Trophoblast cell (in vitro differentiated cells and primary cell): Measurements from ENCODE around the gene USP17L18.
A peak's percentile ranks its signal among the peaks of the same experiment; 100 is the strongest.
"Not testable (repeated sequence)": the region's sequence is repeated elsewhere in the genome, so short reads cannot be mapped to it uniquely, and the experiment has no call there.

ENCODE experiments used
- DNase-seq, 2 donors: peaks; one replicate each; pipeline ENCODE4 v3.0.0-alpha.2; 2016
- H2AFZ ChIP-seq: 2 replicates; pipeline ENCODE4 v1.6.1; 2013; ENCODE audit warnings: low read length, moderate library complexity, mild to moderate bottlenecking; ENCODE audit not compliant: insufficient read depth, poor library complexity
- H2AK5ac ChIP-seq: 2 replicates; pipeline ENCODE4 v1.6.1; 2013; ENCODE audit warnings: mild to moderate bottlenecking, low read length
- H2BK120ac ChIP-seq: 2 replicates; pipeline ENCODE4 v1.6.1; 2013; ENCODE audit warnings: low read length, mild to moderate bottlenecking, moderate library complexity; ENCODE audit not compliant: insufficient read depth, poor library complexity
- H2BK12ac ChIP-seq: 2 replicates; pipeline ENCODE4 v1.6.1; 2013; ENCODE audit warnings: mild to moderate bottlenecking, low read length, moderate library complexity
- H2BK5ac ChIP-seq: 2 replicates; pipeline ENCODE4 v1.6.1; 2013; ENCODE audit warnings: low read length, low read depth, moderate library complexity, mild to moderate bottlenecking; ENCODE audit not compliant: poor library complexity
- H3K14ac ChIP-seq: 2 replicates; pipeline ENCODE4 v1.6.1; 2013; ENCODE audit warnings: mild to moderate bottlenecking, low read length
- H3K18ac ChIP-seq: 2 replicates; pipeline ENCODE4 v1.6.1; 2013; ENCODE audit warnings: mild to moderate bottlenecking, low read length
- H3K23ac ChIP-seq: 2 replicates; pipeline ENCODE4 v1.6.1; 2013; ENCODE audit warnings: low read length
- H3K27ac ChIP-seq: 2 replicates; pipeline ENCODE4 v1.5.1; 2013; ENCODE audit warnings: low read depth, mild to moderate bottlenecking, inconsistent platforms, low read length, moderate library complexity
- H3K27me3 ChIP-seq: 2 replicates; pipeline ENCODE4 v1.6.1; 2013; ENCODE audit warnings: inconsistent platforms, mild to moderate bottlenecking, low read length, moderate library complexity; ENCODE audit not compliant: insufficient read depth
- H3K36me3 ChIP-seq, 2 experiments: 1 replicate in 1 of 2; 2 replicates in 1 of 2; pipeline ENCODE4 v1.6.1; 2013; ENCODE audit warnings: low read length in 2 of 2, mild to moderate bottlenecking in 2 of 2, moderate library complexity in 1 of 2; ENCODE audit not compliant: insufficient read depth in 2 of 2, control insufficient read depth in 1 of 2
- H3K4ac ChIP-seq: 2 replicates; pipeline ENCODE4 v1.6.1; 2013; ENCODE audit warnings: low read depth, mild to moderate bottlenecking, low read length, moderate library complexity
- H3K4me1 ChIP-seq, 2 experiments: 1 replicate in 1 of 2; 2 replicates in 1 of 2; pipeline ENCODE4 v1.6.1; 2013; ENCODE audit warnings: low read length in 2 of 2, mild to moderate bottlenecking in 2 of 2, moderate library complexity in 1 of 2; ENCODE audit not compliant: insufficient read depth in 2 of 2, control insufficient read depth in 1 of 2
- H3K4me2 ChIP-seq: 2 replicates; pipeline ENCODE4 v1.6.1; 2013; ENCODE audit warnings: inconsistent platforms, mild to moderate bottlenecking, low read length, moderate library complexity
- H3K4me3 ChIP-seq: 2 replicates; pipeline ENCODE4 v1.5.1; 2013; ENCODE audit warnings: mild to moderate bottlenecking, low read depth, low read length, inconsistent platforms
- H3K79me1 ChIP-seq: one replicate; pipeline ENCODE4 v1.6.1; 2013; ENCODE audit warnings: low read length
- H3K79me2 ChIP-seq: 2 replicates; pipeline ENCODE4 v1.6.1; 2013; ENCODE audit warnings: low read length, mild to moderate bottlenecking; ENCODE audit not compliant: control insufficient read depth, insufficient read depth, poor library complexity
- H3K9ac ChIP-seq: 2 replicates; pipeline ENCODE4 v1.6.1; 2013; ENCODE audit warnings: mild to moderate bottlenecking, low read length
- H3K9me3 ChIP-seq: 2 replicates; pipeline ENCODE4 v1.6.1; 2013; ENCODE audit warnings: low read depth, mild to moderate bottlenecking, control low read depth, inconsistent platforms, low read length; ENCODE audit not compliant: insufficient read depth
- H4K12ac ChIP-seq: 2 replicates; pipeline ENCODE4 v1.6.1; 2013; ENCODE audit warnings: low read depth, mild to moderate bottlenecking, low read length, moderate library complexity
- H4K8ac ChIP-seq: 2 replicates; pipeline ENCODE4 v1.6.1; 2013; ENCODE audit warnings: low read depth, mild to moderate bottlenecking, low read length, moderate library complexity
- H4K91ac ChIP-seq: one replicate; pipeline ENCODE4 v1.6.1; 2013; ENCODE audit warnings: low read depth, mild to moderate bottlenecking, low read length, moderate library complexity
- WGBS: extraction: QIAGEN DNeasy Blood & Tissue Kit; methylation state at CpG from one replicate; pipeline ENCODE4 v1.1.7; 2013; ENCODE audit warnings: missing lambda C conversion rate; ENCODE audit not compliant: insufficient read length, insufficient coverage; ENCODE audit errors: extremely low coverage; 5-methylcytosine and 5-hydroxymethylcytosine counted together

USP17L18 gene

GRCh38 chr4:9238461-9238860 is 10.0 kb upstream of the USP17L18 start:
- not testable (repeated sequence) for H3K79me2 ChIP-seq, H2AFZ ChIP-seq, H4K8ac ChIP-seq, H3K4me1 ChIP-seq, H3K14ac ChIP-seq, H2AK5ac ChIP-seq, H3K27me3 ChIP-seq, H4K91ac ChIP-seq, H3K9me3 ChIP-seq, H3K9ac ChIP-seq, H2BK12ac ChIP-seq, H3K36me3 ChIP-seq, H3K4me2 ChIP-seq, H3K23ac ChIP-seq, H3K27ac ChIP-seq, H3K4ac ChIP-seq, H3K79me1 ChIP-seq, H4K12ac ChIP-seq, H2BK120ac ChIP-seq, H2BK5ac ChIP-seq, H3K18ac ChIP-seq
- H3K4me3 ChIP-seq: peak overlapping the region; percentile 21
- peak; percentile 0 for DNase-seq
- WGBS: 100% methylated on average over 2 of the region's 12 CpGs

DNA sequence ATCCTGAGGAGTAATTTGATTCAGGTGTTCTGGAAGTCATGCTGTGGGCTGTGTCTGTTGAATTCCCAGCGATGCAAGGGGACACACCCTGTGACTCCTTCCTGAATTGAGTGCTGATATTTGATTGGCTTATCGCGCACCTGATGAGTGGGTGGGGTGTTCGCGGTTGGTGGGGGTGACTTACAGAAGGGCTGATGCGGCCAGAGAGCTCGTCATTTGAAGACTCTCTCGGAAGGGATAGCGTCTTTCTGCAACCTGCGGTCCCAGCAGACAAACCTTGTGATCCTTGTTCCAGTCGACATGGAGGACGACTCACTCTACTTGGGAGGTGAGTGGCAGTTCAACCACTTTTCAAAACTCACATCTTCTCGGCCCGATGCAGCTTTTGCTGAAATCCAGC is 4.9 kb upstream of the USP17L18 start, which contains the start of gene USP17L17:
Gene USP17L17, plus strand, starts transcription at position 301 of the 400 bp plus-strand sequence. Its CDS starts 0 bp downstream, at position 301.
- DNase-seq, H3K9me3 ChIP-seq, H3K4me2 ChIP-seq, H4K12ac ChIP-seq, H3K4me3 ChIP-seq, H4K8ac ChIP-seq, H2AK5ac ChIP-seq, H3K18ac ChIP-seq, H3K9ac ChIP-seq, H3K79me1 ChIP-seq, H3K36me3 ChIP-seq, H4K91ac ChIP-seq, H2BK12ac ChIP-seq, H2BK5ac ChIP-seq, H3K14ac ChIP-seq, H3K27ac ChIP-seq, H3K23ac ChIP-seq, H2AFZ ChIP-seq, H3K79me2 ChIP-seq, H3K4ac ChIP-seq, H3K27me3 ChIP-seq, H2BK120ac ChIP-seq, H3K4me1 ChIP-seq: not testable (repeated sequence)
- no CpG with 5 or more reads among the region's 14 CpGs for WGBS

GRCh38 chr4:9253078-9253477 is 4.6 kb downstream of the USP17L18 start, which contains the start of gene USP17L19:
USP17L19 (plus strand) TSS chr4:9253378; CDS start chr4:9253378, 0 bp downstream.
- not testable (repeated sequence) for H3K14ac ChIP-seq, H3K9ac ChIP-seq, H2BK5ac ChIP-seq, H2BK12ac ChIP-seq, H3K79me2 ChIP-seq, H4K91ac ChIP-seq, H3K9me3 ChIP-seq, H3K4me2 ChIP-seq, H2BK120ac ChIP-seq, H4K8ac ChIP-seq, H2AFZ ChIP-seq, H4K12ac ChIP-seq, H3K4me1 ChIP-seq, H3K4me3 ChIP-seq, DNase-seq, H3K27me3 ChIP-seq, H2AK5ac ChIP-seq, H3K27ac ChIP-seq, H3K79me1 ChIP-seq, H3K36me3 ChIP-seq, H3K4ac ChIP-seq, H3K23ac ChIP-seq, H3K18ac ChIP-seq
- no CpG with 5 or more reads among the region's 13 CpGs for WGBS

DNA sequence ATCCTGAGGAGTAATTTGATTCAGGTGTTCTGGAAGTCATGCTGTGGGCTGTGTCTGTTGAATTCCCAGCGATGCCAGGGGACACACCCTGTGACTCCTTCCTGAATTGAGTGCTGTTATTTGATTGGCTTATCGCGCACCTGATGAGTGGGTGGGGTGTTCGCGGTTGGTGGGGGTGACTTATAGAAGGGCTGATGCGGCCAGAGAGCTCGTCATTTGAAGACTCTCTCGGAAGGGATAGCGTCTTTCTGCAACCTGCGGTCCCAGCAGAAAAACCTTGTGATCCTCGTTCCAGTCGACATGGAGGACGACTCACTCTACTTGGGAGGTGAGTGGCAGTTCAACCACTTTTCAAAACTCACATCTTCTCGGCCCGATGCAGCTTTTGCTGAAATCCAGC is 9.4 kb downstream of the USP17L18 start, which contains the start of gene USP17L20:
Gene USP17L20, plus strand, starts transcription at position 301 of the 400 bp plus-strand sequence. Its CDS starts 0 bp downstream, at position 301.
- not testable (repeated sequence) for H3K79me2 ChIP-seq, H3K36me3 ChIP-seq, H3K4me1 ChIP-seq, H3K23ac ChIP-seq, H3K14ac ChIP-seq, H3K79me1 ChIP-seq, H4K91ac ChIP-seq, H3K9ac ChIP-seq, H3K9me3 ChIP-seq, H3K18ac ChIP-seq, DNase-seq, H4K12ac ChIP-seq, H3K4me3 ChIP-seq, H2AK5ac ChIP-seq, H2BK120ac ChIP-seq, H2BK5ac ChIP-seq, H2AFZ ChIP-seq, H3K4ac ChIP-seq, H4K8ac ChIP-seq, H2BK12ac ChIP-seq, H3K27me3 ChIP-seq, H3K27ac ChIP-seq, H3K4me2 ChIP-seq
- WGBS: no CpG with 5 or more reads among the region's 15 CpGs
